HCT116 (cell line): ENCODE data around the gene PLA1A. TPM values are rescaled to one million over a fixed set of nuclear protein-coding genes. Genes with fewer than 3 reads are reported as not detected.

ENCODE experiments used
- ATAC-seq: fragments of 200-7000 bp; cut with Tn5 transposase; 2 replicates; pipeline ENCODE4 v1.9.1; 2020; ENCODE audit warnings: mild to moderate bottlenecking, moderate library complexity
- BruUV-seq: library from RNA; stranded (reverse); fragments of 400-500 nt; replicated peaks from 2 replicates; lab custom pipeline; 2021; lab: Mats Ljungman, UMichigan
- CTCF ChIA-PET: fragments of 300-600 bp; sonication (Branson Sonifier 250); formaldehyde crosslinking; loops from one replicate; lab custom pipeline; 2021; ENCODE audit warnings: antibody characterized with exemption; lab: Charles Lee
- POLR2A ChIA-PET: fragments of 300-600, 350-600 bp; sonication (Branson Sonifier 250); formaldehyde crosslinking; loops from one replicate; lab custom pipeline; 2021; ENCODE audit warnings: antibody characterized with exemption; lab: Charles Lee
- RAD21 ChIA-PET, 2 experiments: fragments of 300-600 bp; sonication (Branson Sonifier 250); formaldehyde crosslinking; loops; one replicate each; lab custom pipeline; 2023; ENCODE audit warnings: low total read pairs in 2 of 2; ENCODE audit not compliant: uncharacterized antibody in 2 of 2, unreplicated experiment in 2 of 2, low non-redundant PET in 1 of 2; lab: Charles Lee
- DNase-seq: peaks from one replicate; pipeline ENCODE4 v3.0.0-alpha.2; 2010; ENCODE audit warnings: low read depth, low spot score
- H2AFZ ChIP-seq: fragments of 200-600 bp; shearing (Covaris generic), sonication (generic); 2 replicates; pipeline ENCODE4 v1.6.1; 2017; ENCODE audit warnings: low read depth, mixed run types, mixed read lengths, antibody characterized with exemption, low read length; ENCODE audit not compliant: poor library complexity, severe bottlenecking
- H3K27ac ChIP-seq: 2 replicates; pipeline ENCODE4 v1.5.1; 2012; ENCODE audit warnings: low read depth, low read length
- H3K27me3 ChIP-seq: fragments of 200-600 bp; sonication (generic); 2 replicates; pipeline ENCODE4 v1.6.1; 2016; ENCODE audit warnings: mixed run types, low read length, mixed read lengths; ENCODE audit not compliant: insufficient read depth
- H3K36me3 ChIP-seq, 2 experiments: fragments of 200-500 bp in 1 of 2; fragments of 200-600 bp in 1 of 2; sonication (Bioruptor generic) in 1 of 2; sonication (generic) in 1 of 2; 2 replicates each; pipeline versions ENCODE4 v1.5.1 to v1.6.1; 2014 to 2016; ENCODE audit warnings: low read length in 2 of 2, inconsistent platforms in 1 of 2, mixed read lengths in 1 of 2, mixed run types in 1 of 2; ENCODE audit not compliant: insufficient read depth in 2 of 2, control insufficient read depth in 1 of 2
- H3K4me1 ChIP-seq, 2 experiments: fragments of 200-600 bp in 1 of 2; sonication (generic) in 1 of 2; 2 replicates each; pipeline versions ENCODE4 v1.5.1 to v1.6.1; 2012 to 2017; ENCODE audit warnings: low read length in 2 of 2, inconsistent platforms in 1 of 2, mild to moderate bottlenecking in 1 of 2, mixed read lengths in 1 of 2, mixed run types in 1 of 2, moderate library complexity in 1 of 2; ENCODE audit not compliant: insufficient read depth in 2 of 2, control insufficient read depth in 1 of 2
- H3K4me2 ChIP-seq: fragments of 200-600 bp; sonication (generic); 2 replicates; pipeline ENCODE4 v1.6.1; 2017; ENCODE audit warnings: mixed run types, low read length, mixed read lengths
- H3K4me3 ChIP-seq, 2 experiments: fragments of 200-600 bp in 1 of 2; sonication (generic) in 1 of 2; replicated peaks in 1 of 2; 2 replicates each; pipeline ENCODE4 v1.5.1; 2011 to 2016; ENCODE audit warnings: low read length in 2 of 2, control low read depth in 1 of 2, low read depth in 1 of 2, mild to moderate bottlenecking in 1 of 2, mixed read lengths in 1 of 2, mixed run types in 1 of 2
- H3K79me2 ChIP-seq: fragments of 200-600 bp; sonication (generic); 2 replicates; pipeline ENCODE4 v1.6.1; 2017; ENCODE audit warnings: mild to moderate bottlenecking, mixed run types, low read length, moderate library complexity, mixed read lengths; ENCODE audit not compliant: insufficient read depth
- H3K9ac ChIP-seq: fragments of 200-600 bp; sonication (generic); 2 replicates; pipeline ENCODE4 v1.6.1; 2016; ENCODE audit warnings: low read length, mixed read lengths
- H3K9me2 ChIP-seq: fragments of 200-600 bp; sonication (generic), shearing (Covaris generic); 2 replicates; pipeline ENCODE4 v1.6.1; 2017; ENCODE audit warnings: mixed run types, mild to moderate bottlenecking, moderate library complexity; ENCODE audit not compliant: insufficient read depth
- H3K9me3 ChIP-seq, 2 experiments: fragments of 200-500 bp in 1 of 2; fragments of 200-600 bp in 1 of 2; sonication (Bioruptor generic) in 1 of 2; sonication (generic) in 1 of 2; 2 replicates each; pipeline ENCODE4 v1.6.1; 2014 to 2017; ENCODE audit warnings: low read length in 2 of 2, mixed read lengths in 2 of 2, inconsistent platforms in 1 of 2, low read depth in 1 of 2, mild to moderate bottlenecking in 1 of 2, mixed run types in 1 of 2, moderate library complexity in 1 of 2; ENCODE audit not compliant: control insufficient read depth in 1 of 2, insufficient read depth in 1 of 2
- H4K20me1 ChIP-seq: fragments of 200-600 bp; sonication (generic), shearing (Covaris generic); 2 replicates; pipeline ENCODE4 v1.6.1; 2017; ENCODE audit warnings: mixed run types, mild to moderate bottlenecking, moderate library complexity; ENCODE audit not compliant: insufficient read depth
- ATF3 ChIP-seq: IDR thresholded peaks from 2 replicates; pipeline ENCODE4 v1.6.1; 2012
- CBX3 ChIP-seq: IDR thresholded peaks from 2 replicates; pipeline ENCODE4 v1.6.1; 2012; ENCODE audit warnings: low read depth
- CEBPB ChIP-seq: IDR thresholded peaks from 2 replicates; pipeline ENCODE4 v1.6.1; 2012; ENCODE audit warnings: low read depth
- EGR1 ChIP-seq: IDR thresholded peaks from 2 replicates; pipeline ENCODE4 v1.6.1; 2012; ENCODE audit warnings: low read depth
- ELF1 ChIP-seq: IDR thresholded peaks from 2 replicates; pipeline ENCODE4 v1.6.1; 2012; ENCODE audit warnings: low read depth, borderline replicate concordance
- EZH2 ChIP-seq: fragments of 200-600 bp; sonication (generic); IDR thresholded peaks from 2 replicates; pipeline ENCODE4 v1.6.1; 2017; ENCODE audit warnings: antibody characterized with exemption, mixed run types
- EZH2phosphoT487 ChIP-seq: fragments of 200-600 bp; IDR thresholded peaks from 2 replicates; pipeline ENCODE4 v1.6.1; 2018; ENCODE audit warnings: antibody characterized with exemption, borderline replicate concordance
- FOSL1 ChIP-seq: IDR thresholded peaks from 2 replicates; pipeline ENCODE4 v1.6.1; 2012; ENCODE audit warnings: low read depth
- JUND ChIP-seq: IDR thresholded peaks from 2 replicates; pipeline ENCODE4 v1.6.1; 2012
- POLR2A ChIP-seq: IDR thresholded peaks from 2 replicates; pipeline ENCODE4 v1.7.0; 2011; ENCODE audit warnings: borderline replicate concordance; ENCODE audit not compliant: insufficient read depth, insufficient read length; ENCODE audit errors: extremely low read depth
- POLR2AphosphoS5 ChIP-seq: IDR thresholded peaks from 2 replicates; pipeline ENCODE4 v1.6.1; 2011; ENCODE audit warnings: mild to moderate bottlenecking, low read depth, low read length, moderate library complexity
- SIN3A ChIP-seq: IDR thresholded peaks from 2 replicates; pipeline ENCODE4 v1.6.1; 2012; ENCODE audit warnings: low read depth
- SP1 ChIP-seq: IDR thresholded peaks from 2 replicates; pipeline ENCODE4 v1.6.1; 2012; ENCODE audit warnings: low read depth
- SRF ChIP-seq: IDR thresholded peaks from 2 replicates; pipeline ENCODE4 v1.6.1; 2012; ENCODE audit warnings: low read depth
- TCF7L2 ChIP-seq: IDR thresholded peaks from 2 replicates; pipeline ENCODE4 v1.7.0; 2011; ENCODE audit warnings: borderline replicate concordance, inconsistent platforms; ENCODE audit not compliant: insufficient read depth, insufficient read length; ENCODE audit errors: extremely low read depth
- ZNF274 ChIP-seq: fragments of 200-500 bp; sonication (Bioruptor generic); IDR thresholded peaks from 2 replicates; pipeline ENCODE4 v1.6.1; 2014; ENCODE audit warnings: mild to moderate bottlenecking, low read depth, low read length, inconsistent platforms
- intact Hi-C: fragments of 100-400 bp; cut with micrococcal nuclease; formaldehyde crosslinking; loops from 2 replicates; pipeline ENCODE4 v1.10.0; 2022
- total RNA-seq: library from RNA; stranded (reverse); gene quantifications from one replicate; pipeline ENCODE4 v1.2.1, GENCODE V29; 2021; ENCODE audit not compliant: unreplicated experiment
- TF ChIP-seq, protein P1 (sequence below): IDR thresholded peaks from 2 replicates; pipeline ENCODE4 v1.6.1; 2011; ENCODE audit warnings: mild to moderate bottlenecking, low read length, moderate library complexity; ENCODE audit not compliant: insufficient replicate concordance; ENCODE audit errors: extremely low read depth
- TF ChIP-seq, protein P2 (sequence below): IDR thresholded peaks from 2 replicates; pipeline ENCODE4 v1.6.1; 2012; ENCODE audit warnings: low read depth

Gene PLA1A
- total RNA-seq, 1 experiment from 2014 or later = not detected

DNA sequence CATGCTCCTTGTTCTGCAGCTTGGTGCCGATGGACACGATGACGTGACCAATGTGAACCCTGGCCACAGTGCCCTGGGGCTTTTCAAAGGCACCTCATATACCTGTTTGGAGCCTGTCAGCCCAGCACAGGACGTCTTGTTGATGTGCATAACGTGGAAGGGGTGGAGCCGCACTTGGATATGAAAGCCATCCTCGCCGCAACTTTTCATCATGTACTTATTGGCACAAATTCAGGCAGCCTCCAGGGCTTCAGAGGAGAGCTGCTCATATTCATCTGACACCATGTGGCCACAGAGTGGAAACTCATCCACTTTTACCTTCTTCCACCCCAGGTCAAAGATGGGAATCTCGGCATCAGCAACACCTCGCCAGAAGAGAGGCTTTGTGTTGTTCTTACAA is 38.0 kb downstream of the PLA1A start:
- Histone ChIP-seq H3K36me3 (no peaks in the 10 kb centered on the region), H3K9ac (no peak overlapping the region), H4K20me1 (no peaks in the 10 kb centered on the region), H3K4me3 (no peak overlapping the region)
- POLR2A ChIA-PET = interaction anchor here (1.2 kb wide), 1 partner anchor 35 kb away, joined by 4 read pairs; no protein-coding TSS in a partner anchor
- no peak for TF ChIP-seq FOSL1
- no peak for TF ChIP-seq EZH2
- TF ChIP-seq, protein P1, sequence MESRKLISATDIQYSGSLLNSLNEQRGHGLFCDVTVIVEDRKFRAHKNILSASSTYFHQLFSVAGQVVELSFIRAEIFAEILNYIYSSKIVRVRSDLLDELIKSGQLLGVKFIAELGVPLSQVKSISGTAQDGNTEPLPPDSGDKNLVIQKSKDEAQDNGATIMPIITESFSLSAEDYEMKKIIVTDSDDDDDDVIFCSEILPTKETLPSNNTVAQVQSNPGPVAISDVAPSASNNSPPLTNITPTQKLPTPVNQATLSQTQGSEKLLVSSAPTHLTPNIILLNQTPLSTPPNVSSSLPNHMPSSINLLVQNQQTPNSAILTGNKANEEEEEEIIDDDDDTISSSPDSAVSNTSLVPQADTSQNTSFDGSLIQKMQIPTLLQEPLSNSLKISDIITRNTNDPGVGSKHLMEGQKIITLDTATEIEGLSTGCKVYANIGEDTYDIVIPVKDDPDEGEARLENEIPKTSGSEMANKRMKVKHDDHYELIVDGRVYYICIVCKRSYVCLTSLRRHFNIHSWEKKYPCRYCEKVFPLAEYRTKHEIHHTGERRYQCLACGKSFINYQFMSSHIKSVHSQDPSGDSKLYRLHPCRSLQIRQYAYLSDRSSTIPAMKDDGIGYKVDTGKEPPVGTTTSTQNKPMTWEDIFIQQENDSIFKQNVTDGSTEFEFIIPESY = no peak
- TF ChIP-seq SRF = no peak
- TF ChIP-seq SIN3A = no peak
- TF ChIP-seq, protein P2, sequence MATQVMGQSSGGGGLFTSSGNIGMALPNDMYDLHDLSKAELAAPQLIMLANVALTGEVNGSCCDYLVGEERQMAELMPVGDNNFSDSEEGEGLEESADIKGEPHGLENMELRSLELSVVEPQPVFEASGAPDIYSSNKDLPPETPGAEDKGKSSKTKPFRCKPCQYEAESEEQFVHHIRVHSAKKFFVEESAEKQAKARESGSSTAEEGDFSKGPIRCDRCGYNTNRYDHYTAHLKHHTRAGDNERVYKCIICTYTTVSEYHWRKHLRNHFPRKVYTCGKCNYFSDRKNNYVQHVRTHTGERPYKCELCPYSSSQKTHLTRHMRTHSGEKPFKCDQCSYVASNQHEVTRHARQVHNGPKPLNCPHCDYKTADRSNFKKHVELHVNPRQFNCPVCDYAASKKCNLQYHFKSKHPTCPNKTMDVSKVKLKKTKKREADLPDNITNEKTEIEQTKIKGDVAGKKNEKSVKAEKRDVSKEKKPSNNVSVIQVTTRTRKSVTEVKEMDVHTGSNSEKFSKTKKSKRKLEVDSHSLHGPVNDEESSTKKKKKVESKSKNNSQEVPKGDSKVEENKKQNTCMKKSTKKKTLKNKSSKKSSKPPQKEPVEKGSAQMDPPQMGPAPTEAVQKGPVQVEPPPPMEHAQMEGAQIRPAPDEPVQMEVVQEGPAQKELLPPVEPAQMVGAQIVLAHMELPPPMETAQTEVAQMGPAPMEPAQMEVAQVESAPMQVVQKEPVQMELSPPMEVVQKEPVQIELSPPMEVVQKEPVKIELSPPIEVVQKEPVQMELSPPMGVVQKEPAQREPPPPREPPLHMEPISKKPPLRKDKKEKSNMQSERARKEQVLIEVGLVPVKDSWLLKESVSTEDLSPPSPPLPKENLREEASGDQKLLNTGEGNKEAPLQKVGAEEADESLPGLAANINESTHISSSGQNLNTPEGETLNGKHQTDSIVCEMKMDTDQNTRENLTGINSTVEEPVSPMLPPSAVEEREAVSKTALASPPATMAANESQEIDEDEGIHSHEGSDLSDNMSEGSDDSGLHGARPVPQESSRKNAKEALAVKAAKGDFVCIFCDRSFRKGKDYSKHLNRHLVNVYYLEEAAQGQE = no peak
- TF ChIP-seq JUND = no peak
- TF ChIP-seq POLR2A = no peak
- no peak for TF ChIP-seq CBX3
- TF ChIP-seq TCF7L2 = no peak
- TF ChIP-seq SP1 = no peak
- no peak for TF ChIP-seq EGR1
- no peak for TF ChIP-seq ELF1
- TF ChIP-seq EZH2phosphoT487 = no peak
- TF ChIP-seq POLR2AphosphoS5 = no peak
- TF ChIP-seq CEBPB = no peak
- TF ChIP-seq ZNF274 = no peak
- no peak for TF ChIP-seq ATF3
- TF ChIP-seq, all 23 proteins: peak for 0
- intact Hi-C loops = no loop called here
- Histone ChIP-seq H3K4me2 (no peak overlapping the region), H3K9me2 (no peaks in the 10 kb centered on the region), H3K79me2 (no peaks in the 10 kb centered on the region), H3K27me3 (no peaks in the 10 kb centered on the region), H3K4me1 (peaks cover 0 to 21% of the 10 kb centered on the region in 2 experiments; a peak in 2 of 4 replicates), H2AFZ (no peak overlapping the region), H3K9me3 (no peaks in the 10 kb centered on the region), H3K27ac (no peak overlapping the region)
- RAD21 ChIA-PET = no interaction called here
- CTCF ChIA-PET = no interaction called here
- ATAC-seq = no peak
- no TSS peak for BruUV-seq
- DNase-seq = no peak
